CD4-positive, alpha-beta T cell treated with Interleukin-10 for 1 hour (primary cell): ENCODE data around the gene RREB1.
"Not testable (repeated sequence)": the region's sequence is repeated elsewhere in the genome, so short reads cannot be mapped to it uniquely, and the experiment has no call there.

Experiments used
- DNase-seq: peaks from one replicate; pipeline ENCODE4 v3.0.0-alpha.2; 2020

Gene RREB1

DNA sequence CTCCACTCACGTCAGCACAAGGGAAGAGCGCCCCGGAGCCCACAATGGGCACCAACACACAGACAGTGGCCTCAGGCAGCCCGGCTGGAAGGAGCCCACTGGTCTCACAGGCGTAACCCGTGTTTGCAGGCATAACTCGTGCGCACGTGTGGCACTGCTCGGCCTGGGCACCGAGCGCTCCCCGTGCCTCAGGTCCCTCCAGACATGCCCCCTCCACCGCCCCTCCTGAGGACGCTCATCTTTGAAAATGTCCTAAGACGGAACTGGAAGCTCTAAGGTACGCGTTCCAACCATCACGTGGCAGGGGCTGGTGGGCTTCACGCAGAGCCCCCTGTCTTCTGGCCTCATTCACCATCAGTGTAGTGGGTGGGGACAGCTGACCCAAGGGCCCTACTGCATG, 160.6 kb downstream of the RREB1 start:
- no peak for DNase-seq

DNA sequence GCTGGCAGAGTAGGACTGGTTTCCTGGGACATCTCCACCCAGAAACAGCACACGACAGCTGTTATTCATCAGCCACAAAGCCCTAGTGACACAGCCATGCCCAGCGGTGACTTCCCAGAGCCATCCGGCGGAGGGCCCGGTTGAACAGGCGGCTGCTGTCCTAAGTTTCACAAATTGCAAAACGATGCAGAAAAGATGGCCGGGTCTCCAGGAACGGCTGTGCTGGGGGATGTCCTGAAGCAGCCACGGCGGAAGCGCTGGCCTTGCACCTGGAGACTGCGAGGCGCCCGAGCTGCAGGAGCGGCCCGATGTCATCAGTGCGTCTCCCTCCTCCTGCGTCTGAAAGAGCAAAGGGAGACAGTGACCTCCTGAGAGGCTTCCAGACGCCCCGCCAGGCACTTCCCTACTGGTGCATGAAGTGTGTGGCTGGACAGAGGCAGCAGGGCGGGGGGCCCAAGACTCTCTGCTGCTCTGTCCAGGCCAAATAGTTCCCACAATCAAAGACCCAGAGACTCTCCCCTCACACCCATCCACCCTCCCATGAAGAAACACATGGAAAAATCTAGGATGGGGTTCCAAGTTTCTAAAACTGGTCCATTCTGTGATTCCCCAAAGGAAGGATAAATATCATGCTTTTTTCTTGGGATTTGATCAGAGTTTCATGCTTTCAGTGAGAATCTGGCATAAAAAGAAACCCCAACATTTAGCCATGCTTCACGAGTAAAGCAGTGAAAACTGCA, 161.2 kb downstream of the RREB1 start:
- DNase-seq = no peak

DNA sequence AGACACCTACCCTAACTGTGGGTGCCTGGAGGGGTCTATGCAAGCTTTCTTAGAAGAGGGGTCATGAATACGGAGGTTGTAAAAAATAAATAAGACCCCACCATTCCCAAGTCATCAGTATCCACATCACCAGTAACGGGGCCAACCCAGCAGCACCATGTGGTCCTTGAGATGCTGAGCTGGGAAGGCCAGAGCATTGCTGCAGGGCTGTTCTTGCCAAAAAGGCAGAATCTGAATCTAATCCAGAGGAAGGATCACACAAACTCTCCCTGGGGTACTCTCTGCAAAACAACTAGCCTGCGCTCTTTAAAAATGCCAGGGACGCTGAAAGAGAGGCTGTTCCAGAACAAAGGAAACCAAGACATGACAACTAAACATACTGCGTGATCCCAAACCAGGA, 162.1 kb downstream of the RREB1 start:
- no peak for DNase-seq

DNA sequence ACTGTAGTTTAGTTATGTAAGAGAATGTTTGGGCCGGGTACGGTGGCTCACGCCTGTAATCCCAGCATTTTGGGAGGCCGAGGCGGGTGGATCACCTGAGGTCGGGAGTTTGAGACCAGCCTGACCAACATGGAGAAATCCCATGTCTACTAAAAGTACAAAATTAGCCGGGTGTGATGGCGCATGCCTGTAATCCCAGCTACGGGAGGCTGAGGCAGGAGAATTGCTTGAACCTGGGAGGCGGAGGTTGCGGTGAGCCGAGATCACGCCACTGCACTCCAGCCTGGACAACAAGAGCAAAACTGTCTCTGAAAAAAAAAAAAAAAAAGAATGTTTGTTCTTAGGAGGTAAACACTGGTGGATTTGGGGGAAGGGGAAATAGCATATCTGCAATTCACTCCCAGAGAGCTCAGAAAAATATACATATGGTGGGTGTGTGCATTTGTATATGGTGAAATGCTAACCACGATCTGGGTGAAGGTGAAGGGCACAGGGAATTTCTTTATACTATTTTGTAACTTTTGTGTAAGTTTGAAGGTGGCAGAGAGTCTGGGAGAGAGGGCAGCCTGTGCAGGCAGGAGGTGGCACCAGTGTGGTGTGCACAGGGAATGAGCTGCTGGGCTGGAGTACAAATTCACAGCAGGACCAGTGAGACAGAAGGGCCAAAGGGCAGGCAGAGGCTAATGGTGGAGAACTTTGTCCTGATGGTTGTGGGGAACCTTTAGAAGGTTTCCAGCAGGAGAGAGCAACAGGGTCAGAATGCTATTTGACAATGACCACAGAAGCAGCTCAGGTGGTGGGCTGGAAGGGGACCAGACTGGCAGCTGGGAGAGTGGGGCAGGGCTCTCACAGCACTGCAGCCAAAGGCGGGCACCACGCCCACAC, 162.8 kb downstream of the RREB1 start:
- no peak for DNase-seq

DNA sequence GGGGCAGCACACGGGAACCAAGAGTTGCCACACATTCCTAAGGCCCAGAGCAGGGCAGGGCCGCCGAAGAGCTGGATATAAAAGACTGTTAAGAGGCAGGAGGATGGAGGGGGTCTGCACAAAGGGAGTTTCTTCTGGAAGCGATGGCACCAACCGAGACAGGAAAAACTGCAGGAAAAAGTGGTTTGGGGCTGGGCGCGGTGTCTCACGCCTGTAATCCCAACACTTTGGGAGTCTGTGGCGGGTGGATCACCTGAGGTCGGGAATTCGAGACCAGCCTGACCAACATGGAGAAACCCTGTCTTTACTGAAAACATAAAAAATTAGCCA, 163.4 kb downstream of the RREB1 start:
- DNase-seq = no peak

DNA sequence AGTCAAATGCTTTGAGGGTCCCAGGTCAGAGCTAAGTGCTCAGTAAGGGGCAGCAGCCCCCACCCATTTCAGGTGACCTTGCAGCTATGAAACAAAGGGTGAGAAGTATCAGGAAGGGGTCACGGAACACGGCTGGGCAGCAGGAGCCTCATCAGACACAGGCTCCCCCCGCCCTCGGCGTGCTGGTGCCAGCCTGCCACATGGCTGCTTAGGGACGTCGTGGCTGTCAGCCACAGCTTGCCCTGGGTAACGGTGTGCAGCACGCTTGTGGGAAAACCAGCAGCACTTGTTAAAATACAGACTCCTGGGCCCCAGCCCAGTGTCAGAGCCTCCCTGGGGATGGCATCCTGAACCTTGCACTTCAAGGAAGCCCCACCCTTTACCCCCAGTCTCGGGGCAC, 165.9 kb downstream of the RREB1 start:
- no peak for DNase-seq

DNA sequence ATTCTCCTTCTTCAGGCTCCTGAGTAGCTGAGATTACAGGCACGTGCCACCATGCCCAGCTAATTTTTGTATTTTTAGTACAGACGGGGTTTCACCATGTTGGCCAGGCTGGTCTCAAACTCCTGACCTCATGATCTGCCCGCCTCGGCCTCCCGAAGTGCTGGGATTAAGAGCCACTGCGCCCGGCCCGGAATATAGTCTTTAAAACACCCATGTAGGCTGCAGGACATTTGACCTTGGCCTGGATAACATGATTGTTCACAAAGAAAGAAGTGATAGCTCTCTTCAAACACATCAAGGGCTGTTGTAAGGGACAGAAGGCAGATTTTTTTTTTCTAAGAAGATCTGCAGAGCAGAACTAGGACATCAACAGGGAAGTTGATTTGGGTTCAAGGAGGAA, 166.8 kb downstream of the RREB1 start:
- not testable (repeated sequence) for DNase-seq

DNA sequence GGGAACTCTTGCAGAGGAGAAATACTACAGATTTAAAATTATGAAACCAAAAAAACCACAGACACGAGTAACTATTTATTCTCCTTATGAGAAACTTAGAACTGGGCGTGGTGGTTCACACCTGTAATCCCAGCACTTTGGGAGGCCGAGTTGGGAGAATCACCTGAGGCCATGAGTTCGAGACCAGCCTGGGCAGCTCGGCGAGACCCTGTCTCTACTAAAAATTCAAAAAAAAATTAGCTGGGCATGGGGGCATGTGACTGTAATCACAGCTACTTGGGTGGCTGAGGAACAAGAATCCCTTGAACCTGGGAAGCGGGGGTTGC, 168.4 kb downstream of the RREB1 start:
- DNase-seq = no peak

DNA sequence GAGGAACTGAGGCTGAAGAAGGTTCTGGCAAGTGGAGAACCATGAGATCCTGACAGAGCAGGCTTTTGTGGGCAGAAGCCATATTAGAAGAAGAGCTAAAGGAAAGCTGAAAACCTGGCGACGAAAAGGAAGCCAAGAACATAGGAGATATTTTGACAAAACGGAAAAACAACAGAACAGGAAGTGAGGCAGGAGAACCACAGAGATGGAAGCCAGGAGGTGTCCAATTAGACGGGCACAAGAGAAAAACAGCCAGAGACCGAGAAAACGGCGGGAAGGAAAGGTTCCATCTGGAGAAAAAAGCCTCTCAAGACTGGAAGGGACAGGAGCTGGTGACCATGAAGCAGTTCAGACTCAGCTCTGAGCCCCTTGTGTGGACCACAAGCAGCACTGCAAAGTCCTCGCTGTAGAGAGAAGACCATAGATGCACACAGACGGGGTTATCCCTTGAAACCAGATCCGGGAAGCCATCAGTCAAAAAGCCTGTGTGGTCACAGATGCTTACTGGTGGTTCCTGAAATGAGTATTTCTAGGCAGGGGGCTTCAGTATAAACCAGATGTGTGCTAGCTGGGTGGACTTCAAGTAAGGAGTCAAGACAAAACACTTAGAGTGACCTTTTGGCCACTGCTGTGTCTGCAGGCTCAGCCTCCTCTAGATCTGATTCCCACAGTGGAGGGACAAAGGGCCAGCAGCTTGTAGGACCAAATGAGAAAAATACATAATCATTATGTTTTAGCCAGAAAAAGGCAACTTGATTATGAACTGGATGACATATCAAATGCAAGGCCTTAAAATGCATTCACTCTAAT, 174.5 kb downstream of the RREB1 start:
- no peak for DNase-seq

DNA sequence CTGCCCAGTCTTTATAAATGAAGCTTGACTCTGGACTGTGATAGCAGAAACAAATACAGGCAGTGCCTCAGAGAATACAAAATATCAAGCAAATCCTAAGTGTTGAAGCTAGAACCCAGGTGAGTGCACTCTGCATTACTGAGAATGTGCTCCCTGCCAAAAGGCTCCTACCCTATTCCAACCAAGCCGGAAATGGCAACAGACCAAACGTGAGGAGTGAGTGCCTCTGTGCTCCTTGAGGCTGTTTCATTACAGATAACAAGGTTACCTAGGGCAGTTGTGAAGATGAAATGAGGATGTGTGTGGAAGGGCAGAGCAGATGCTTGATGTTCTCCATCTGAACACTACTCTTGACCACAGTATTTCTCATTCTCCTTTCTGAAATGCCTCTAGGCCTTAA, 175.9 kb downstream of the RREB1 start:
- no peak for DNase-seq

DNA sequence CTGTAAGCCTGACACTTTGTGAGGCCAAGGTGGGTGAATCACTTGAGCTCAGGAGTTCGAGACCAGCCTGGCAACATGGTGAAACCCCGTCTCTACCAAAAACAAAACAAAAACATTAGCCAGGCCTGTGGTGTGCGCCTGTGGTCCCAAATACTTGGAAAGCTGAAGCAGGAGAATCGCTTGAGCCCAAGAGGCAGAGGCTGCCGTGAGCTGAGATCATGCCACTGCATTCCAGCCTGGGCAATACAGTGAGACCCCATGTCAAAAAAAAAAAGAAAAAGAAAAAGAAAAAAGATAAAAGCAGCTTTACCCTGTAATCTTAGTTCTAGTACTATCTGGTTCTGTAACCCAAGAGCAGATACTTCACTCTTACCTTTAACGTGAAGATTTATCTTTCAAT, 177.7 kb downstream of the RREB1 start:
- DNase-seq = no peak

DNA sequence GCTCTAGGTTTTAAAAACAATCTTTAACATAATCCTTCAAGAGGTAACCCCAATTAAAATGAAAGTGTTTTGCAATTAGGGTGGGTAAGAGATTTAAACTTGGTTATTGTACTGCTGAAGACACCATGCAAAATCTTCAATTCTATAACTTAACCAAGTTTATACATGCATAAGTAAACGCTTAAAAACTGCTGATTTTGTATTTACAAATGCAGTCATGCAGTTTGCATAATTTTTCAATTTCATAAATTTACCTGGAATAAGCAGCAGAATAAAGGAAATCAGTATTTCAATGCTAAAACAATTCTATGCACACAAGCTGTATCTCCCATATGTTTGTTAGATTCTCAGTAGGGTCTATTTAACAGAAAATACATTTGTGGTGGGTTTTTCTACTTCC, 182.3 kb downstream of the RREB1 start:
- DNase-seq = no peak

DNA sequence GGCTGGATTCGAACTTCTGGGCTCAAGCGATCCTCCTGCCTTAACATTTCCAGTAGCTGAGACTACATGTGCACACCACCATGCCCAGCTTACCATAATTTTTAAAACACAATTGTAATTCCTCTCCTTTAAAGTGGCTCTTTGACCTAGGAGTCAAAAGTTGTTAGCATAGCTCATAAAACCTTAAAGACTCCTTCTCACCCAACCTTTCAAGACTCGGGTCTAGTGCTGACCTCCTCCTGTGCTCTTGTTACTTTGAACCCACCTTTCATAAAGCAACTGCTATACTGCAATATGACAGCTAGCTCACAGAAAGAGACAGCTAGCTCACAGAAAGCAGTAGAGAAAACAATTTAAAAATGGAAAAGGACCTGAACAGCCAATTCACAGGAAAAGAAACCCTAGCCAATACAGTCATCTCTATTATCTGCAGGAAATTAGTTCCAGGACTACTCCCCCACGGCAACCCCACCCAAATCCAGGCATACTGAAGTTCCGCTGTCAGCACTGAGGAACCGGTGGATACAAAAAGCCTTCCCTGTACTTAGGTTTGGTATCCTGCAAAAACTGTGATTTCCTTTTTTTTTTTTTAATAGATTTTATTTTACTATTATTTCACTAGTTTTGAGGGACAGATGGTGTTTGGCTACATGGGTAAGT, 185.0 kb downstream of the RREB1 start:
- DNase-seq = no peak

DNA sequence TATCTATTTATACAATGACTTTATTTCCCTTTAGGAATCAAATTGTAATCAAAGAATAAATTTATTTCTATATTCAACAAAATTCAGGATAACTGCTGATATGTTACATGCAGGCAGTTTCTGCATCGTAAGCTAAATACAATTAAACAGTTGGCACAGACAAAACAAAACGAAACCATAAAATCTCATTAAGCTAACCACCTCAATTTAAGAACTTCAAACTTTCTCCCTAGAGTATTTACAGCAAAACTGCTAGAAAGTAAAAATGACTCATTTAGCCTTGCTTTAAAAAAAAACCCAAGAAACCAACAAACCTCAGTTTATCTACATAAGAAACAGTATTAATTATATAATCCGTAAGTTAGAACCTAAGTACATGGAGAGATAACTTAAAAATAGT, 188.2 kb downstream of the RREB1 start:
- no peak for DNase-seq

DNA sequence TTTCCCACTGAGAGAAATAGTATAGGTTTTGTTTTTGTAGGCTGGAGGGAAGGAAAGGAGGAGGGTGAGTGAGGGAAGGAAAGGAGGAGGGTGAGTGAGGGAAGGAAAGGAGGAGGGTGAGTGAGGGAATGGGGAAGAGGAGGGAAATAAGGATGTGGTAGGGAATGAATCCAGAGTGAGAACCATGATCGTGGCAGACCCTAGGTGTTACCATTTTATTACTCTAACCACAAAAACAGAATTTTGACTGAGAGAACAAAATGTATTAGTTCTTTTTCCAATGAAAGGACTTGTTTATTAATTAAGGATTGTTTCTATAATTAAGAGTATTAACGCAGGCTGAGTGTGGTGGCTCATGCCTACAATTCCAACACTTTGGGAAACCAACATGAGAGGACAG, 188.8 kb downstream of the RREB1 start:
- no peak for DNase-seq

DNA sequence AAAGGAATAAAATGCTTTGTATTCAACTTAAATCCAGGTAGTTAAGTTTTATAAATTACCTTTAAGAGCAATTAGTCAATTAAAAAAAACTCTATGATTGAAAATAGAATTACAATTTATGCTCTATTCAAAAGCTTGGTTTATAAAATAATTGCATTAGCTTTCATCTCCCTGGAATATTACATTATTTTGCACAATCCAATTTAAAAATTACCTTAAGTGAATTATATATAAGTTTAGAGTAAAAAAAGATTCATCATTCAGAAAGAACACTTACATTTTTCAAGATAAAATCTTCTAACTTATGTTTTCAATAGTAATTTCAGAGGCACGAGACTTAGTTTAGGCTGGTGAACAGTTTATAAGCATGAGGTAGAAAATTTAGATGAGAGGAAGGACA, 190.4 kb downstream of the RREB1 start:
- no peak for DNase-seq

DNA sequence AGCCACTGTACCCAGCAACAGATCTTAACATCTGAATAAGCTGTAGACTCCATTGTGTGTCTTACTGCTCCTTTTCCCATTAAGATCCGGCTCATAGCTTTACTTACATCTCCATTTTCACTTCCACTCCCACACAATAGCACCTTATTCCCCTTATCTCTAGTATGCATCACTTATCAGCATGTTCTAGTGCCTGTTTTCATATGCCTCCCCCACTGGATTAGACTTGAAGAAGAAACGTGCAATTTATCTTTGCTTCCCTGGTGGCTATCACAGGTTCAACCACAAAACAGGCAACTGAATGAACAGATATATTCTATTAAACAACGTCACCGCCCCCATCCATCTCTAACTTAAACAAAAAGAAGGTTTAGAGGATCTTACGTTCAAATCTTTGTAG, 193.2 kb downstream of the RREB1 start:
- no peak for DNase-seq
